Neural progenitor cell (in vitro differentiated cells): ENCODE measurements around the gene MIPEP.

Experiments
- EZH2 ChIP-seq: fragments of 200-600 bp; sonication (generic); IDR thresholded peaks from 2 replicates; pipeline ENCODE4 v1.6.1; 2017; ENCODE audit warnings: antibody characterized with exemption, mild to moderate bottlenecking, moderate library complexity
- EZH2phosphoT487 ChIP-seq: fragments of 200-600 bp; sonication (generic); IDR thresholded peaks from 2 replicates; pipeline ENCODE4 v1.6.1; 2017; ENCODE audit warnings: antibody characterized with exemption
- TF ChIP-seq, protein P1 (sequence below): fragments of 200-600 bp; sonication (generic); IDR thresholded peaks from 2 replicates; pipeline ENCODE4 v1.5.1; 2017; ENCODE audit warnings: antibody characterized with exemption, mild to moderate bottlenecking

DNA sequence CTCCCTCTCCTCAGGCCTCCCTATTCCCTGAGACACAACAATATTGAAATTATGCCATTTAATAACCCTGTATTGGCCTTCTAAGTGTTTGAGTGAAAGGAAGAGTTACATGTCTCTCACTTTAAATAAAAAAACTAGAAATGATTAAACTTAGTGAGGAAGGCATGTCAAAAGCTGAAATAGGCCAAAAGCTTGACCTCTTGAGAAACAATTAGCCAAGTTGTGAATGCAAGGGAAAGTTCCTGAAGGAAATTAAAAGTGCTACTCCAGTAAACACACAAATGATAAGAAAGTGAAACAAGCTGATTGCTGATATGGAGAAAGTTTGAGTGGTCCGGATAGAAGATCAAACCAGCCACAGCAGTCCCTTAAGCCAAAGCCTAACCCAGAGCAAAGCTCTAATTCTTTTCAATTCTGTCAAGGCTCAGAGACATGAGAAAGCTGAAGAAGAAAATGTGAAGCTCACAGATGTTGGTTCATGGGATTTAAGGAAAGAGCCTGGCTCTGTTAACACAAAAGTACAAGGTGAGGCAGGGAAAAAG is 191.4 kb downstream of the MIPEP start:
- TF ChIP-seq, protein P1, sequence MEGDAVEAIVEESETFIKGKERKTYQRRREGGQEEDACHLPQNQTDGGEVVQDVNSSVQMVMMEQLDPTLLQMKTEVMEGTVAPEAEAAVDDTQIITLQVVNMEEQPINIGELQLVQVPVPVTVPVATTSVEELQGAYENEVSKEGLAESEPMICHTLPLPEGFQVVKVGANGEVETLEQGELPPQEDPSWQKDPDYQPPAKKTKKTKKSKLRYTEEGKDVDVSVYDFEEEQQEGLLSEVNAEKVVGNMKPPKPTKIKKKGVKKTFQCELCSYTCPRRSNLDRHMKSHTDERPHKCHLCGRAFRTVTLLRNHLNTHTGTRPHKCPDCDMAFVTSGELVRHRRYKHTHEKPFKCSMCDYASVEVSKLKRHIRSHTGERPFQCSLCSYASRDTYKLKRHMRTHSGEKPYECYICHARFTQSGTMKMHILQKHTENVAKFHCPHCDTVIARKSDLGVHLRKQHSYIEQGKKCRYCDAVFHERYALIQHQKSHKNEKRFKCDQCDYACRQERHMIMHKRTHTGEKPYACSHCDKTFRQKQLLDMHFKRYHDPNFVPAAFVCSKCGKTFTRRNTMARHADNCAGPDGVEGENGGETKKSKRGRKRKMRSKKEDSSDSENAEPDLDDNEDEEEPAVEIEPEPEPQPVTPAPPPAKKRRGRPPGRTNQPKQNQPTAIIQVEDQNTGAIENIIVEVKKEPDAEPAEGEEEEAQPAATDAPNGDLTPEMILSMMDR: no peak
- TF ChIP-seq EZH2phosphoT487: no peak
- no peak for TF ChIP-seq EZH2
